ENCODE measurements around the gene MIS12.

- TF ChIP-seq CTCF (IDR thresholded peaks at IDR 0.05) (no peak), POLR2A (IDR thresholded peaks at IDR 0.05) (no peak)
These were observed 16.2 kb downstream of the MIS12 start for GRCh38 chr17:5502552-5502951.
